Fibroblast of pulmonary artery (primary cell): ENCODE measurements around the gene FHIT.

ENCODE experiments used
- DNase-seq: peaks from one replicate; pipeline ENCODE4 v3.0.0-alpha.2; 2010; ENCODE audit warnings: low read depth
- H3K4me3 ChIP-seq: replicated peaks from 2 replicates; pipeline ENCODE4 v1.5.1; 2011; ENCODE audit warnings: low read depth, mild to moderate bottlenecking, control low read depth, low read length, moderate library complexity
- TF ChIP-seq, protein P1 (sequence below): IDR thresholded peaks from 2 replicates; pipeline ENCODE4 v1.5.1; 2011; ENCODE audit warnings: mild to moderate bottlenecking, control low read depth, low read length, inconsistent platforms; ENCODE audit errors: missing control alignments

Gene FHIT

DNA sequence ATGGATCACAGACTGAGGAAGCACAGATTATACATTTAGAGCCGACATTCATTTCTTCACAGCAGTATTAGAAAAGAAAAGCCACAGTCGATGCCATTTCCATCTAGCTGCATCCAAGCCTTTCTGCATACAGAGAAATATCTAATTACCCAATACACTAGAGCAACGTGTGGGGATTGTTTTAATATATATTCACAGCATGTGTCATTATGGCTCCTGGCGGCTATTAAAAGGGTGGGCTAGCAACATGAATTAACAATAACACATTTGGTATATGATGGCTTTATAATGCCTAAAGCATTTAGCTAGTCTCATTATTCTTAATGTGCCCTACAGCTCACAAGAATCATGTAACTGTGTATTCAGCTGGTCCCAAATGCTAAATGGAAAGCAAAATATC lies 1030.5 kb downstream of the FHIT start:
- no peak overlapping the region for H3K4me3 ChIP-seq
- no peak for DNase-seq
- TF ChIP-seq, protein P1, sequence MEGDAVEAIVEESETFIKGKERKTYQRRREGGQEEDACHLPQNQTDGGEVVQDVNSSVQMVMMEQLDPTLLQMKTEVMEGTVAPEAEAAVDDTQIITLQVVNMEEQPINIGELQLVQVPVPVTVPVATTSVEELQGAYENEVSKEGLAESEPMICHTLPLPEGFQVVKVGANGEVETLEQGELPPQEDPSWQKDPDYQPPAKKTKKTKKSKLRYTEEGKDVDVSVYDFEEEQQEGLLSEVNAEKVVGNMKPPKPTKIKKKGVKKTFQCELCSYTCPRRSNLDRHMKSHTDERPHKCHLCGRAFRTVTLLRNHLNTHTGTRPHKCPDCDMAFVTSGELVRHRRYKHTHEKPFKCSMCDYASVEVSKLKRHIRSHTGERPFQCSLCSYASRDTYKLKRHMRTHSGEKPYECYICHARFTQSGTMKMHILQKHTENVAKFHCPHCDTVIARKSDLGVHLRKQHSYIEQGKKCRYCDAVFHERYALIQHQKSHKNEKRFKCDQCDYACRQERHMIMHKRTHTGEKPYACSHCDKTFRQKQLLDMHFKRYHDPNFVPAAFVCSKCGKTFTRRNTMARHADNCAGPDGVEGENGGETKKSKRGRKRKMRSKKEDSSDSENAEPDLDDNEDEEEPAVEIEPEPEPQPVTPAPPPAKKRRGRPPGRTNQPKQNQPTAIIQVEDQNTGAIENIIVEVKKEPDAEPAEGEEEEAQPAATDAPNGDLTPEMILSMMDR = no peak

DNA sequence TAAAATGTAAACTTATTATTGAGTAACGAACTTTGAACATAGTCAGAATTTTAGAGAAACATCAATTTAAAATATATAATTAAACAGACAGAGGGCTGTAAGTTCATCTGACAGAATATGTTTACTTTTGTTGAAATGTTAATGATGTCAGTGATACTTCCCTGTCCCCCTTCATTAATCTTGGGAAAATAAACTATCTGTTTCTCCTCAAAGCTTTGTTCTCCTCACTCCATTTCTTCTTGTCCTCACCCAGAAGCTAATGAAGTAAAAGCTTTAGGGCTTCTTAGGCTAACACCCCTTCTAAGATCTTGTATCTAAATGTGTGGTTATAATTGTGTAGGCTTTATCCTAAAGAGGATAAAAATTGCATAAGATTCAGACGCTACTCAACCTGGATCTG lies 1031.8 kb downstream of the FHIT start:
- no peak overlapping the region for H3K4me3 ChIP-seq
- no peak for DNase-seq
- TF ChIP-seq, protein P1 = no peak

DNA sequence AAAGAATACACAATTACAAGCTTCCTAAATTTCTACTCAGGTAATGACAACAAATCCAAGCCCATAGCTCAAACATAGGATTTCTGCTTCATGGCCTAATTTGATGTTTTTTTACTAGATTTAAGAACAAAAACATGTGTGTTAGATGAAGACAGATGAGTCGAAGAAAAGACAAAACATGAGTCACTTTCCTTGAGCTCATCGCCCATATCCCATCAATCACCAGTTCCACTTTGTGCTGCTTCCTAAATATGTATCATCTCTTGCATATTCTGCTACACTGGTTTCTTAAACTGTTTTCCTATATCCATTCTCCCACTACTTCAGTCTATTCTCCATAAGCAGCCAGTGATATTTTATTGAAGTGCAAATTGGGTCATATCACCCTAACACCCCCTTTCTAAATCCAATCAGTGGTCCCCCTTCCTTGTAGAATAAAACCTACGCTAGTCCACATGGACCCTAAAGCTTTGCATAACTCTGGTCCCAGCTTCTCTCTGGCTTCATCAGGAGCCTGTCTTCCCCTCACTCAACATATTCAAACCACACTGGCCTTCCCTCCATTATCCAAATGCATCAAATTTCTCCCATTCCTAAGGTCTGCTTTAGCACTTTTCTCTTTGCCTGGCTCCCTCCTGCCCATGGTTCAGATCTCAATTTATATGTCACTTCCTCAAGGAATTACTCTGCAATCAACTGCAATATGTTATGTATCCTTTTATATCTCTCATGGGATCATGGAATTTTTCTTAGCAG lies 1033.9 kb downstream of the FHIT start:
- DNase-seq = no peak

DNA sequence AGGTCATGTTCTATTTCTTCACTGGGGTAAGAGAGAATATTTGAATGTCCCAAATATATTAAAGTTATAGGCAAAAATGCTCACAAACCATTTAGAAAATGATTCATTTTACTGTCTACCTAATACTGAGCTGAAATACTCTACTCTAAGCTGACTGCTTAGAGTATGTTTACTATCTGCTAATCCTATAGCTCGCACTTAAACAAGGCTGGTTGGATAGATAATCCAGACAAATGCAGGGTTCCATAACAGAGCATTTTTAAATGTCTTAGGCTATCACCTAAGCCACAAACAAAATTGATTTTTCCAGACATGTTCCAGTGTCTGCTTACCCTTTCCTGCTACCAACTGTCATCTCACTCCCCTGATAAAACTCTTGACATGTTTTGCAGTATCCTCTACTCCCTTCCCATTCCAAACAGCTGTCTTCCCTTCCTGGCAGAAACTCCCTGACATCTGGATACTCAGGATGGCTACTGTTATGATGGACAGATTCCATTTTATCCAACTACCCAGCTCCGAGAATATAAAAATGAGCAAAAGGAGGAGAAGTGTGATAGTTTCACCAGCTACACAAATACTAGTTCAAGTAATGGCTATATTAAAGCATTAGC lies 1034.7 kb downstream of the FHIT start:
- TF ChIP-seq, protein P1 = no peak
- no peak overlapping the region for H3K4me3 ChIP-seq
- DNase-seq = no peak

More for the DNA sequence above, 1033.9 kb downstream of the FHIT start:
- no peak overlapping the region for H3K4me3 ChIP-seq
- TF ChIP-seq, protein P1 = no peak

DNA sequence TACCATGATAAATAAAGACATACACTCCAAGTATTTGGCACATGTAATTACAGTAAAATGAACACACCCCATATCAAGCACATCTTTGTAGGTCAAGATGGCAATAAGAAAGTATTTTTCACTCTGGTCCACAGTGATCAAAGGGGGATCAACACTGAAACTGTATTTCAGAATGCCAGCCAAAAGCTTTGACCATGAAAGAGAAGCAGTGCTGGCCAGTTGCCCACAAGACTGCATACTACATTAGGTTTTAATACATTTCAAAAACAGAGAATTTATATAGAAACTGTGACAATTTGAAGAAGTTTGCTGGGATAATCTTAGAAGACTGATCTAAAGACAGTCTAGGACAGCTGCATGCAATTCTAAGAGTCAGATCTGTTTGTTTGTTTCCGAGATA lies 1035.3 kb downstream of the FHIT start:
- TF ChIP-seq, protein P1 = no peak
- no peak for DNase-seq
- H3K4me3 ChIP-seq = no peak overlapping the region

DNA sequence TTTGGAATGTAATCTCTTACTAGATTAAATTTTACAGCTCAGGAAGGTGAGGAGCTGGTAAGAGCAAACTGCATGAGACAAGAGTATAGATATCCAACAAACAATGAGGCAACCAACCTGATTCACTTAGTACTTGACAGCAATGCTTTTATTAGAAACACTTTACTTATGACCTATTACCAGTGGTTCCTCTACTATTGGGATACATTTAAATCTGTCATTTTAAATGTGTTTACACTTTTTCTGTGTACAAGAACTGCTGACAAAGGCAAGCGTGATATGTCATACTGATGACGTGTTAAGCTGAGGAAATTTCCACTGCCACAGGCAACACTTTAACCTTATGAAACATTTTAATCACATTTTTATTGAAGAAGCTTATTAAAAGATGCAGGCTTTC lies 1043.3 kb downstream of the FHIT start:
- TF ChIP-seq, protein P1 = no peak
- H3K4me3 ChIP-seq = no peak overlapping the region
- no peak for DNase-seq

DNA sequence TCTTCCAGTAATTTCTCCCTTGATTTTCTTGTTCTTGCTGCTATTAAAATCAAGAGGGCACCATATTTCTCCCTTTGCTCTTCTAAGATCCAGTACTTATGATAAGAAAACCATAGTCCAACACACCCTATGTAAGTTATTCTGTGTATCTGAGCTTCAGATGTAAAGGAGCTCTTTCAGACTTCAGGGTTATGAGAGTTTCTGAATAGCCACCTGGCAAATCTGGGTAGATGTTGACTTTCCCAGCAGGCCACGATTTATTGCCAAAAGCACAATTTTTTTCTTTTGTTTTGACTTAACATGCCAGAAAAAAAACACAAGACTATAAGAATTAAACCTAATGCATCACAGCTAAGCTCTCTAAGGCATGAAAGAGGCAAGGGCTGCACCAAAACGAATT lies 1045.0 kb downstream of the FHIT start:
- H3K4me3 ChIP-seq = no peak overlapping the region
- TF ChIP-seq, protein P1 = no peak
- no peak for DNase-seq
